Urothelium cell line (cell line): ENCODE results near the gene SEPTIN5.
A peak's percentile ranks its signal among the peaks of the same experiment; 100 is the strongest.

Experiments
- DNase-seq: peaks from one replicate; pipeline ENCODE4 v3.0.0; 2011; ENCODE audit warnings: low spot score, mixed read lengths
- FAIRE-seq: peaks from 2 replicates; lab custom pipeline; 2011; peaks lifted over from hg19 to GRCh38; lab: Jason Lieb, UNC

Gene SEPTIN5

GRCh38 chr22:19745155-19746101, 31.1 kb downstream of the SEPTIN5 start:
- peak; percentile 63 for FAIRE-seq
- DNase-seq: peak; percentile 50

GRCh38 chr22:19746726-19747125, 32.4 kb downstream of the SEPTIN5 start:
- DNase-seq (no peak), FAIRE-seq (no peak)

- DNase-seq: no peak
- FAIRE-seq: peak; percentile 9
Measured at GRCh38 chr22:19747551-19747950, 33.2 kb downstream of the SEPTIN5 start.

GRCh38 chr22:19748139-19748538, 33.8 kb downstream of the SEPTIN5 start:
- peak; percentile 50 for FAIRE-seq

DNA sequence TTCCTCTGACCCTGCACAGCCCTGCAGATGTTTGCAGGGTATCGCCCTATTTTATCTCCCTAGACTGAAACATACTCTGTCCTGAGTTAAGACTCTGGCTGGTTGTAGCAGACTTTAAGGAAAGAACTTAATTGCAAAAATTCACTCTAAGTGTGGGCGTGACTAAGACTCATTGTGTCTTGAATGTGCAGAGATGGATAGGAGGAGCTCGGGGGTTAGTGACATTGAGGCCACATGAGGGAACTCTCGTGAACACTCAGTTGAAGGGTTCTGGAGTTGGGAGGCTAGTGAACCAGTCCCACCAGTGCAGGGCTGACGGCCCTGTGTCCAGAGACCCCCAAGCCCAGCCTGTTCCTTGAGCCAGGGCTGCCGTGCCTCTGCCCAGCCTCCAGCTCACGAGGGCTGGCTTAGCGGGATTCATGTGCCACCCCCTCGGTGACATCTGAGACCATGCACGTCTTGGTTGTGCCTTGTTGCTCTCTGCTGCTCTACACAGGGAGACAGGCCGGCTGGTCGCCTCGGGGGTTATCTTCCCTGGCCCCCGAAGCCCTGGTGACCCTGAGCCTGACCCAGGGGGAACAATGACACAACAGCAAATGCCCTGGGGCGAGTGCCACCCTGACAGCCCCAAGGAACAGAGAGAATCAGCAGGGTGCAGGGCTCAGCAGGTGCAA, 34.8 kb downstream of the SEPTIN5 start:
- FAIRE-seq (peak; percentile 86), DNase-seq (no peak)

More at GRCh38 chr22:19748139-19748538, 33.8 kb downstream of the SEPTIN5 start:
- no peak for DNase-seq

GRCh38 chr22:19749876-19750275, 35.6 kb downstream of the SEPTIN5 start:
- no peak for FAIRE-seq
- DNase-seq: no peak

DNA sequence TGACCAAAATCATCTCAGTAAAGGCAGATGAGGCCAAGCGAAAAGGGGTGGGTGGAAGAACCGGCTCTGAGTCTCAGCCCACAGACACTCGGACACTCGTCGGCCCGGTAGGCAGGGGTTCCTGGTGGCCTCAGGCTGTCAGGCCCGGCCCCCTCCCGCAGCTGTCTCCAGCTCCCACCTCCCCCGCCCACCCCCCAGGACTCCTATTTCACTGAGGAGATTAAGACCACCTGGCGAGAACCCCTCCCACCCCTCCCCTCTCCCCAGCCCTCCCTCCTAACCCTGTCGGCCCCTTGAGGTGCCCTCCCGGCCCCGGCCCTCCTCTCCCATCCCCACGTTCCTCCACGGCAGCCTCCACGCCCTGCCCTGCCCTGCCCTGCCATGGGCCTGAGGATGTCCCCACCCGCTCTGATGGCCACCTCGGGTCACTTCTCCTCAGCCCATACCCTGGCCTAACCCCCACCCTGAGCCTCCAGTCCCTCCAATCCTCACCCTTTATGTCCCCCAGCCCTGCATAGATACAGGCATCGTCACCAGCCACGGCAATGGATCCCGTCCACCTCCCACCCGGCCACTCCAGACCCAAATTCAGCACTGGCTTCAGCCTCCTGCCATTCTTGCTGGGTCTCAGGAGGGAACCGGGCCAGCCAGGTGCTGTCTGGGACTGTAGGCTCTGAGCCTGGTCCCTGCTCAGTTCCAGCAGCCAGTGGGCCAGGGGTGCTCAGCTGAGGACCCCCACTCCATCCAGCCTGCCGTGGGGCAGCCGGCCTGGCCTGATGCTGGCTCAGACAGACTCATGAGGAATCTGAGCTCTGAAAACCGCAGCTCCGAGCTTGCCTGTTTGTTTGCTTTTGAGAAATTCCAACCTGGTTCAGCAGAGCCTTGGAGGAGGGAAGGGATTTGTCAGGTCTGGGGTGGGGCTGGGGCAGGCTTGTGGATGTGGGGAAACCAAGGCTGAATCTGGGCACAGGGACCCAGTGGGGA, 36.5 kb downstream of the SEPTIN5 start:
- FAIRE-seq (peak; percentile 91), DNase-seq (peak; percentile 83)

DNA sequence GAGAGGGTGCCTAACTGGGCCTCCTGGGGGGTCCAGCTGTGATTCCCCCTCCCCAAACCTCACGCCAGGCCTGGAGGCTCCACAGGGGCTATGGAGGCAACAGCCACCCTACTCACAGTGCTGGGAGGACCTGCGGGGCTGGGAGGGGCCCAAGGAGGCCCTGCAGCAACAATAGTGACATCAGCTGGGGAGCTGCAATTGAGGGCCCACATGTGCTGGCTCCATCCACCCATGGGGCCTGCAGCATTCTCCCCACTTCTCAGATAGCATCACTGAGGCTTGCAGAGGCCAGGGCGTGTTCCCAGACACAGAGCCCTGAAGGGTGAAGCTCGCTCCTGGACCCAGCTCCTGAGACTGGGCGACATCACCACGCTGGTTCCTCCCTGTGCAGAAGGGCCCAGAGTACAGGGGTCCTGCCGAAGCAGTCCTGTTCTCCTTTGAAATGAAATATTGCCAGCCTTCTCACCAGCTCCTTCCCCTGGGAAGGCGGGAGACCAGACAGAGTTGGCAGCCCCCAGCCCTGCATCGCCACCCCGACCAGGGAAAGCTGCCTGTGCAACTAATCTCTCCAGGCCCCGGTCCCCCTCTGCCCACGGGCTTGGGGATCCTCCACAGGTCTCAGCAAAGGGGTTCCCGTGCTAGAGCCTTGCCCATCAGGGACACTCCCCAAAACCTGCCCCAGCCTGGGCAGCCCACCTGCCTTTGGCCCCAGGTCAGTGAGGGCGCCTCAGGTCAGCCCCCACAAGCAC, 37.4 kb downstream of the SEPTIN5 start:
- FAIRE-seq (peak; percentile 37), DNase-seq (peak; percentile 66)

- peak; percentile 99 for FAIRE-seq
- no peak for DNase-seq
Measured at GRCh38 chr22:19753090-19753842, 39.0 kb downstream of the SEPTIN5 start.

DNA sequence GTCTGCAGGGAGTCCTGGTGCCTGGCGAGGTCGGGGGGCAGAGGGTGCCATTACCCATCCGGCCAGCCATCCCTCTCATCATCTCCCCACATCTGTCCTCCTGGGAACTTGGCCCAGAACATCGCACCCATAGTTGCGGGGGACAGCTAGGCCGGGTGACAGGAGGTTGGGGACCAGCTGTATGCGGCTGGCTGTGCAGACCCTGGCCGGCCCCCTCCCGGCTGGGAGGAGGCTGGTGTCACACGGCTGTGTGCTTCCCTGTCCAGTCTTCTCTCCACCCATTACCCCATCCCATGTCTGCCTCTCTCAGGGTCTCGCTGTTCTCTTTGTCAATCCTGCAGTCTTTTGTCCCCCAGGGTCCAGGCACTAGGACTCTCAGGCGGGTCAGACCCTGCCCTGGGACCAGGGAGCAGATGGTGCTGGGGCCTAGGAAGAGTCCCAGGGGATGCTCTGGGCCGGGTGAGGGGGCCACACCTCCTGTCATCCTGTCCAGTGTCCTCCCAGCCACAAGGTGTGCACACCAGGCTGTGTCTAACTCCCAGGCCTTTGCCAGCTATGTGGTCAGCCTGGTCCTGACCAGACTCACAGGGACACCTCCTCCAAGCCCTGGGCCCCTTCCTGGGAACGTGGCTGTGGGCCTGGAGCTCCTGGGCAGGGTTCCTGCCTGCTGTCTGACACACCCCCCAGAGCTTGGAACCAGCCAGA, 39.8 kb downstream of the SEPTIN5 start:
- DNase-seq (no peak), FAIRE-seq (peak; percentile 73)

GRCh38 chr22:19754701-19755144, 40.4 kb downstream of the SEPTIN5 start:
- FAIRE-seq (no peak), DNase-seq (no peak)

DNA sequence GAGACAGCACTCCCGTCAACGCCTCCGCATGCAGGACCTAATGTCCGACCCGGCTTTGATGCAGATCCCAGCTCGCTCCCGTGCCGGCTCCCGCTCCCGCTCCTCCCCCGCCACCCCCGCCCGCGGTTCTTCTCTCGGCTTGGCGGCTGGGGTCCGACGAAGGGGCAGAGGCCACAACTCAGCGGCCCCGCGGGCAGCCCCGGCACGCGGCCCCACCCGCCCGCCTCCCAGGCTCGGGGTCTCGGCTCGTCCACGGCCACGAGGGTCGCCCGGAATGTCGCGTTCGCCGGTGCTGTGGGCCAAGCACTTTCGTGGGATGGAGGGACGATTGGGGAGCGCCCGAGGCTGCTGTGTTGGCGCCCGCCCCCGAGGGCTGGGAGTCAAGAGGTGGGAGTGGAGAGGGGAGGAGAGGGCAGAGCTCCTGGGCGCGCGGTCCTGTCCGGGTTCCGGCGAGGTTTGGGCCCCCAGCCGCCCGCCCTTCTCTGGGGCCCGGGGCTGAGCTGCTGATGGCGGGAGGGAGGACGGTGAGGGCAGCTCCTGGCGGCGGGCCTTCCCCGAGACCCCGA, 40.9 kb downstream of the SEPTIN5 start:
- DNase-seq (no peak), FAIRE-seq (no peak)

DNA sequence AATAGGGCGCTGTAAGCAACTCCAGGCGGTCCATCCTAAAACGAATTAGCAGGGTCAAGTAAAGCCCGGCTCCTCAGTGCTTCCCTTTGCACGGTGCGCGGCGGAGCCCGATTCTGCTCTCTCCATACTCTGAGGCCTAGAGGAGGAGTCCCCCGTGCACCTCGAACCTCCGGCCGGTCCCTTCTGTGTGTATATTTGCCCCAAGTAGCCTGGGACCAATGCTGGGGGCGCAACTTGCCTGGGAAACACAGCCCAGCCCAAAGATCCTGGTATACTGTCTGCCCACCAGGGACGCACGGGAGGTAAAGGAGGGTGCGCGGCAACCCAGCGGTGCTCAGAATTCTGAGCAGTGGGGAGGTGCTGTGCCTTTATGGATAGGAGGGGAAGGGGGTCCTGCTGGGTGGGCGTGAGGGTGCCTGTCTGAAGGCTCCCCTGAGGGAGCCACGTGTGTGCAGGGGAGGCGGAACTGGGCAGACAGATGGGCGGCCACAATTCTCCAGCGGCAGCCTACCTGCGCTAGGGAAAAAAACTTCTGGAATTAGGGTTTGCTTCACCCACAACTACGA, 41.5 kb downstream of the SEPTIN5 start:
- DNase-seq (no peak), FAIRE-seq (no peak)

DNA sequence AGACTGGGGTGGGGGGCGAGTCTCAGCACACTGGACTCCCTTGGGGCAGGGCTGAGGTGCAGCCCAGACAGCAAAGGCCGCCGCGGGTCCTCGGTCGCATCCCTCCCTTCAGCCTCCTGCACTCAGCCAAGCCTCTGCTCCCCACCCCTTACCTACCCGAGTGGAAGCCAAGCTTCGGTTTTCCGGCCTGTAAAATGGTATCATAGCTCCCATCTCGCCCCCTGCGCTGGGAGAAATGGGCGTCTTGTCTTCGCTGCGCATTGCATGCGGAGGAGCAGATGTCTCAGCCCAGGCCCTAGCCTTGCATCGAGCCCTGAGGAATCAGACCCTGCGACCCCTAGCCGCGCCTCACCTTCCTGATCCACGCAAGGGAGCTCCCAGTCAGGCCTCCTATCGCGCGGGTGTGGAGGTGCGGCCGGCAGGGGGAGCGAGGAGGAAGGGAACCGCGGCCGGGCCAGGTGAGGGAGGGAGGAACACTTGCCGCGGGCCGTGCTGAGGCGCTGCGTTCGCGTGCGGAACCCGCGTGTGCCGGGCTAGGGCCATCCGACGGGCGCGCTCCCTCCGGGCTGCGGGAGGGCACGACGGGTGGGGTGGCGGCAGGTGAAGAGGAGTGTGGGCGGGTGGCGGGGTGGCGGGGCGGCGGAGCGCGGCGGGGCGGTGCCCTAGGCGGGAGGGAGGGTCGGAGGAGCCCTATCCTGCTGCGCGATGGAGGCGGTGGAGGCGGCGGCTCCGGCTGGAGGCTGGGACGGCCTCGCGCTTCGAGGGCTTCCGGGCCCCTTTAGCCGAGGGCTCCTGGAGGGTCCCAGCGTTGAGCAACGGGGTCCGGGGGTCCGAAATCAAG, 42.2 kb downstream of the SEPTIN5 start:
- DNase-seq (peak; percentile 49), FAIRE-seq (peak; percentile 53)

DNA sequence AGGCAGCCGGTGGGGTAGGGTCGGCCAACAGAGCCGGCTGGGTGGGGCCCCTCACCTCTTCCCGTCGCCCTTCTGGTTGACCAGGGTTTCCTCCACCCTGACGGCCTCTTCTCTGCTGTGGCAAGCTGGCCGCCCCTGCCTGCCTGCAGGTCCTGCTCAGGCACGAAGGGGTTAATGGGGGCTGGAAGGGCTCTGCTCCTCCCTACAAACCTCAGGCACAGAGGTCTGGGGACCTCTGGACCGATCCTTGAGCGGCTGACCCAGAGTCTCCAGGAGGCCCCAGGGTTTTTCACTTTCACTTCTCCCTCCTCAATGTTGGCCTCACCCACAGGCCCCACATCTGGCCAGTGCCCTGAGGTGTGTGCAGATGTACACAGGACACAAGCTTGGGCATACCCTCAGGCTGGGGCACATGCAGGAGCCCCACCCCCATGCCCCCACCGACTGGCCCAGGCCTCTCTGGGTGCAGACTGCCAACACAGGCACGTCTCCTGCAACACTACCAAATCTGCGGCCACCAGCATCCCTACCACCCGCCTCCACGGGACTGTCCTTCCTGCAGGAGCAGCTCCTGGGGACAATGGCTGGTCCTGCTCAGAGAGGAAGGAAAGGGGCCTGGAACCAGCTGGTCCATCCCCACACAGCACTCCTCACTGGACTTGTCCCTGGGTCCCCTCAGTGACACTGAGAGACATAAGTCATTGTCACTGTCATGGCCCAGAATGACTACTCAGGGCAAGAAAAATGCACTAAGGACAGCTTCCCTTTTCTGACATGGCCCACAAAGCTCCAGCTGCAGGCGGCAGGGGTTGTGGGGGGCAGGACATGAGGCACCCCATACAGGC, 43.1 kb downstream of the SEPTIN5 start:
- no peak for DNase-seq
- FAIRE-seq: peak; percentile 77
